Raji (cell line): Measurements from ENCODE around the gene PBXIP1.

Experiments used
- POLR2A ChIP-seq: IDR thresholded peaks from 2 replicates; pipeline ENCODE4 v1.6.1; 2011; ENCODE audit warnings: low read depth, low read length, control low read depth; ENCODE audit not compliant: insufficient read depth

Gene PBXIP1

DNA sequence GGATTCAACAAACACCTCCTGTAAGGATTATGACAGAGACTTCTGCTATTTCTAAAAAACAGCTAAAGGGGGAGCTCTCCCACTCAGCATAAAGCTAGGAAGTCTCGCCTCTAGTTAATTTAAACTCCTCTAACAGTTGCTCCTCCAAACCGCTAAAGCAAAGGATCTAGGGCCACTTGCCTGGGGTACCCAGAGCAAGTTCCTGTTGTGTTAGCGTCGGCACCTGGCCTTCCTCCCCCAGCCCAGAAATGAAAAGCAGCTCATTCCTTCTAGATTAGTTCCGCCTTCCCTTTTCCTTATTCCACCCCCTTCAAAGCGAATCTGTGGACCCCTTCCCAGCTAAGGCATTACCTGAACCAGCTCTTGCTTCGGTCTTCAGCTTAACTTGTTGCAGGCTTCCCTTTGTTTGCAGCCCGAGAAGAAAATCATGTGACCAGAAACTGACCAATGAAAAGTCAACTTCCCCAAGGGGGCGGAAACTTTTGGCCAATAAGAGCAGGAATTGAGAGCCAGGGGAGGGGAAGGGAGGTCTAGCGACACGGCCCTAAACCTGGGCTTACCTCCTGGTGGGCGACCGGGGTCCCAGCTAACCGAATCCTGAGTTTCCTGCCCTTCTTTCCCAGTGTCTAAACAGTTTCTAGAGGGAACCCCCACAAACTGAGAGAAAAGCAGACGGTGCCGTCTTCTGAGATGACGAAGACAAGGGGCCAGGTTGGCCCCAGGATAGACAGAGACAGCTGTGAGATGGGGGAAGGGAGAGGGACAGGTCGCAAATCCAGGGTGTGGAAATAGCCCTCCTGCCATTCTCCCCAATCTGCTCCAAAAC is at the start of gene PBXIP1:
TSS of gene PBXIP1 (minus strand) at position 382 of the 826 bp plus-strand sequence. CDS start 2,378 bp downstream, outside the sequence.
- TF ChIP-seq POLR2A: peak; percentile 36; the same call in 1 of the 2 replicates

GRCh38 chr1:155005076-155006011 is 49.4 kb upstream of the PBXIP1 start:
- no peak for TF ChIP-seq POLR2A

DNA sequence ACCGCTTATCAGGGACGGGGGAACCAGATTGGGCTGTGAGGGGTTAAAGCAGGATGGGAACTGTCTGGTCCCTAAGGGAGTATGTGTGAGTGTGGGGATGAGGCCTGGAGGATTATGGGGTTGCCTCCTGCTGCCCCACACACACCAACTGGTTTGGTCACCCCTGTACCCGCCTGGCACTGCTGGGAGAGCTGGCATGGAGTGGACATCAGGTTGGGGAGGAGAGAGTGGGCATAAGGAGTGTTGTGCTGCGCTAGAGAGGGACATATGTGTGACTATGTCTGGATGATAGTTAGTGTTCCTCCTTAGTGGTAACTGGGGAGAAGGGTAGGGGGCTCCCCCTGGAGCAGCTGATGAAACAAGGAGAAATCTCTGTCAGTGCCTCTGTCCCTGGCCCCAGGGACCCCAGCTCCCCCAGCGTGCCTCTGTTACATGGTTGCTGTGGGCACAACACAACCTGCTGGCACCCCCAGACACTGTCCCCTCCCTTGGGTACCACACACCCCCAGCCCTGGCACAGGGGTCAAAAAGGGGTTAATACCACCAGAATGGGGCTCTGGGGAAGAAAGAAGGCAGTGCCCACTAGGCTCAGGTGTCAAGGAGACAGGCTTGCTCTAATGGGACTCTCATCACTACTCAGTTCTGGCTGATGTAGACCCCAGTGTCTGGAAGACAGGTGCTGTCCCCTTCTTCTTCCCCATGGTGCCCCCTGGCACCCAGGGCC is 48.6 kb upstream of the PBXIP1 start:
- TF ChIP-seq POLR2A: no peak

- TF ChIP-seq POLR2A: 0 out of 2 replicates have a peak, but pooled peaks have one; percentile 4
Observed at GRCh38 chr1:155003766-155004351, 48.0 kb upstream of the PBXIP1 start.

DNA sequence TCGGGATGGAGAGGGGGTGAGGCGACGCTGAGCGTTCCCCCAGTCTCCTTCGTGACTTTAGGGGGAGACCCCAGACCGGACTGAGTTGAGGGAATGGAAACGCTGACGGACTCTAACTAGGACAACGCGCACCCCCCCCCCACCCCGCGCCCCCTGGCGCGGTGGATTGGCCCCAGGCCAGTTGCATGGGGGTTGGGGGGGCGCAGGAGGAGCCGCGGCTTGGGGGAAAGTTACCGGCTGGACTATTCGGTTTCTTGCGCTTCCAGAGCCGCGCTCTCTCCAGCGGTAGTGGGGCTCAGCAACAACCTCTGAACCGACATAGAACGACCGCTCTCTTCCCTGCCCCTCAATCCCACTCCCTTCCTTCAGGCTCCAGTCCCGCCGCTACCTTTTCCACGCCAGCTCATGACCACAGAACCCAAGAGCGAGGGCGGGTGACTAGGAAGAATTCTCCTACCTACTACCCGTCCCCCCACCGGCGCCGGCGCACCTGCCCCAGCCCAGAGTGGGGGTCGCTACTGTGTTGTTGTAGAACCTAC is 47.4 kb upstream of the PBXIP1 start:
- TF ChIP-seq POLR2A: 0 out of 2 replicates have a peak, but pooled peaks have one; percentile 18

- TF ChIP-seq POLR2A: no peak
Observed at GRCh38 chr1:155002464-155003226, 46.7 kb upstream of the PBXIP1 start, which contains the start of gene ZBTB7B. Gene ZBTB7B, plus strand, starts transcription at chr1:155002802. Its CDS starts 11,859 bp downstream, at chr1:155014661.

DNA sequence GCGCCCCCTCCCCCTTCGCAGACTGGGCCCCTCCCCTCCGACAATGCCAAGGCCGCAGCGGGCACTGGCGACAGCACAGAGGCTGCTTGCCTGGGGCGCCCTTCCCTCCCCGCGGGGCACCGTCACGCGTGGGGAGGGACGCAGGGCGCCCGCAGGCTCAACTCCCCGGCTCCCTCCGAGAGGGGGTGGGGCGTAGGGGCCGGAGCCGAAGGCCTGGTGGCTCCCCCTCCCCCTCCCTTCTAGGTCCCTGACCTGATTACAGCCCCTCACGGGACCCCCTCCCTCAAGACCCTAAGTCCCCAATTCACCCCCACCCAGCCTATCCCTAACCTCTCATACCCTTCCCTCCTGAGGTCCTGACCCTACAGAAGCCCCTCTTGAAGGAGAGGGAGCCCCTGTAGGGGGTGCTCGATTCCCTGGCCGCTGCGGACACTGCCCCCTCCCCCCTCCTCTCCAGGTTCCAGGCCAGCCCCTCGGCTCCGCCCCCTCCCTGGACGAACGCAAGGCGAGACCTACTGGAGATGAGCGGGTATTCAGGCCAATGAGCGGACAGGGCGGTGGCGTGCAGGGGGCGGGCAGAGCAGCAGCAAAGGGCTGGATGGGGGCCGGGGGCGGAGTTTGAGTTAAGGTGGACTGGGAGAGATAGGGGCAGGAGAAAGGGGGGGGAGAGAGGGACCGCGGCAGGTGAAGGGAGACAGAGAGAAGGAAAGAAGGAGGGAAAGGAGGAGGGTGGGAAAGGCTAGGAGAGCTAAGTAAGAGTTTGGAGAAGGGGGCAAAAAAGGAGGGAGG is 46.0 kb upstream of the PBXIP1 start:
- peak; percentile 12; the same call in 1 of the 2 replicates for TF ChIP-seq POLR2A

DNA sequence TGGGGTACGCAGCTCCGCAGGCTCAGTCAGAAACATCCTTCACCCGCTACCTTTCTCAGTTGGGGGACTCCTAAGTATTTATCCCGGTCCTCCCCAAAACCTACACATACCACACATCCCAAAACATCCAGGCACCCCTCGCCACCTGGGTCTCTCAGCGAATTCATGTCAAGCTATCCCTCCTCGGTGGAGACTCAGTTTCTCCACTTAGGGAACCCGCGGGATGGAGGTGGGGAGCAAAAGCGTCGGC is 45.5 kb upstream of the PBXIP1 start:
- TF ChIP-seq POLR2A: no peak

- TF ChIP-seq POLR2A: peak; percentile 56
Observed at GRCh38 chr1:155000726-155001424, 45.0 kb upstream of the PBXIP1 start.

DNA sequence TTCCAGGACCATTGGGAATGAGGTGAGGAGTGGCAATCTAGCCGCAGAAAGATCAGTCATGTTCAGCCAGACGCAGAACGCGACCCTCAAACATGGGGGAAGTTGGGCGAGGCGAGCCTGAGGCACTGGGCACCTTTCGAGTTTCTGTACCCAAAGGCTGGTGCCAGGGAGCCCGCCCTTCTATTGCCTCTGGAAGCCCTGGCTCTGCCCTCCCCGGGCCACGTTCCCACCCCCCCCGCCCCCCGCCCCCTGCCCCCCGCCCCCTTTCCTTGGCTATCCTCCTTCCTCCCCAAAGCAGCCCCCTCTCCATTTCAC is 44.5 kb upstream of the PBXIP1 start:
- TF ChIP-seq POLR2A: no peak; the same call in 1 of the 2 replicates

GRCh38 chr1:154999571-155000410 is 43.9 kb upstream of the PBXIP1 start:
- no peak for TF ChIP-seq POLR2A
